ENCODE data around the gene RABGEF1.

GRCh38 chr7:66739953-66740301 is 606 bp upstream of the RABGEF1 start:
- no peak for TF ChIP-seq EZH2 (IDR thresholded peaks at IDR 0.05; ENCODE audit: low read length, missing control alignments)
- TF ChIP-seq, protein P1, sequence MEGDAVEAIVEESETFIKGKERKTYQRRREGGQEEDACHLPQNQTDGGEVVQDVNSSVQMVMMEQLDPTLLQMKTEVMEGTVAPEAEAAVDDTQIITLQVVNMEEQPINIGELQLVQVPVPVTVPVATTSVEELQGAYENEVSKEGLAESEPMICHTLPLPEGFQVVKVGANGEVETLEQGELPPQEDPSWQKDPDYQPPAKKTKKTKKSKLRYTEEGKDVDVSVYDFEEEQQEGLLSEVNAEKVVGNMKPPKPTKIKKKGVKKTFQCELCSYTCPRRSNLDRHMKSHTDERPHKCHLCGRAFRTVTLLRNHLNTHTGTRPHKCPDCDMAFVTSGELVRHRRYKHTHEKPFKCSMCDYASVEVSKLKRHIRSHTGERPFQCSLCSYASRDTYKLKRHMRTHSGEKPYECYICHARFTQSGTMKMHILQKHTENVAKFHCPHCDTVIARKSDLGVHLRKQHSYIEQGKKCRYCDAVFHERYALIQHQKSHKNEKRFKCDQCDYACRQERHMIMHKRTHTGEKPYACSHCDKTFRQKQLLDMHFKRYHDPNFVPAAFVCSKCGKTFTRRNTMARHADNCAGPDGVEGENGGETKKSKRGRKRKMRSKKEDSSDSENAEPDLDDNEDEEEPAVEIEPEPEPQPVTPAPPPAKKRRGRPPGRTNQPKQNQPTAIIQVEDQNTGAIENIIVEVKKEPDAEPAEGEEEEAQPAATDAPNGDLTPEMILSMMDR (conservative IDR thresholded peaks at IDR 0.05 in 1 of 2, IDR thresholded peaks at IDR 0.05 in 1 of 2; ENCODE audit: low read depth in 1 of 2, low read length in 2 of 2): no peak
